NCI-H345 (cell line): ENCODE data around the gene STUB1.

Experiments
- DNase-seq: peaks from one replicate; lab custom pipeline; 2025; lab: John Stamatoyannopoulos, UW

STUB1 gene

GRCh38 chr16:644556-644955, 35.7 kb upstream of the STUB1 start:
- no peak for DNase-seq

DNA sequence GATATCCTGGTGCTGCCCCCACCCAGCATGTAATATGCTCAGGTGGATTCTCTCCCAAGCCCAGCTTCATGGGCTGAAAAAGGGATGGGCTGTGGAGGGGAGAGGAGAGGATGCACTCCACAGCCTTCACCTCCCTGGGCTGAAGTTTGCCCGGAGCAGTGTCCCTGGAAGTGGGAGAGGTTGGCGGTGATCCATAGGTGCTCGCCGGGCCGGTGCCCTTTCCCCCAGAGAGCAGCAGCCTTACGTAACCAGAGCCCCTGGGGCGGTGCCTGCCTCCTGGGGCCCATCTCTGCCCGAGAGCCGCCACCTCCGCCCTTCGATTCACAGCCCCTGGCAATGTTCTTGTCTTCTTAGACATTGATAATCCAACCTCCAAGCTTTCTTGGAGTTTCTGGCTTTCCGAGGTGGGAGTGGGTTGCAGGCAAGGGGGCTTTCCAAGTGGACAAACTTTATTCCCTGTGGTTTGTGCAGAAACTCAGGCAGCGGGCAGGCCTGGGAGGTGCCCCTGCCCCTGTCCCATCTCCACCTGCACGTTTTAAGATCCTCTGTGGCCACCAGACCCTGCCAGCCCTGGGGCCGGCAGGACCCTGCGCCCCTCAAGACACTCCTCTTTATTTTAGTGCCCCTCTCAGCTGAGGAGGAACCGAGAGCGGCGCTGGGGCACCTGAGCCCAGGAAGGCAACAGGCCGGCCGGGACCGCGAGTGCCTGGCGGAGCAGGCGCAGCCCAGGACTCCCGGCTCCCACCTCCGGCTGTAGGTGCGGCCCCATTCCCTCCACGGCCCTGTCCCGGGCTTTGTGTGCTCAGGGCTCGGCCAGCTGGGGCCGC, 34.1 kb upstream of the STUB1 start:
- DNase-seq, result no peak

GRCh38 chr16:646679-647172, 33.5 kb upstream of the STUB1 start:
- no peak for DNase-seq

DNA sequence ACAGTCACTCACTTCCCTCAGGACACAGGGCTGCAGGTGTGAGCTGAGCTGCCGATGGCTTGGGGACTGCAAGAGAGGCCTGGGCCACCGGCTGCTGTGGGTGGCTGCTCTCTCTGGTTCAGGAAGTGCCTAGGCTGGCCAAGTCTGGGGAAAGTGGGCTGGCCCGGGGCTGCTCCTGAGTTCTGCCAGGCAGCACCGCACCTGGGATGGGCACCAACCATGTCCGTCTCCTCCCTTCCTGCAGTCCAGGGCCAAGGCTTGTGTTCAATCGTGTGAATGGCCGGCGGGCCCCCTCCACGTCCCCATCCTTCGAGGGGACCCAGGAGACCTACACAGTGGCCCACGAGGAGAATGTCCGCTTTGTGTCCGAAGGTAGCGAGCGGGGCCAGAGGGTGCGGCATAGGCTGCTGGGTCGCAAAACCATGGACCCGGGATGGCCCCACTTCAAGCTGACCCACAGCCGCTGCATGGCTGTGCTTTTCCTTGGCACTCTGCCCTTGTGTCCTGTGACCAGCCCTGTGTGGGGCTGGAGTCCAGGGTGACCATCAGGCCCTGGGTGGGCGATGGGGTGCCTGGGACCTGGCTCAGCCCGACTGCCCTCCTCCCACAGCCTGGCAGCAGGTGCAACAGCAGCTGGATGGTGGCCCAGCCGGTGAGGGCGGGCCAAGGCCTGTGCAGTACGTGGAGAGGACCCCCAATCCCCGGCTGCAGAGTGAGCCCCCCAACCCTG, 32.9 kb upstream of the STUB1 start:
- DNase-seq, result no peak

DNA sequence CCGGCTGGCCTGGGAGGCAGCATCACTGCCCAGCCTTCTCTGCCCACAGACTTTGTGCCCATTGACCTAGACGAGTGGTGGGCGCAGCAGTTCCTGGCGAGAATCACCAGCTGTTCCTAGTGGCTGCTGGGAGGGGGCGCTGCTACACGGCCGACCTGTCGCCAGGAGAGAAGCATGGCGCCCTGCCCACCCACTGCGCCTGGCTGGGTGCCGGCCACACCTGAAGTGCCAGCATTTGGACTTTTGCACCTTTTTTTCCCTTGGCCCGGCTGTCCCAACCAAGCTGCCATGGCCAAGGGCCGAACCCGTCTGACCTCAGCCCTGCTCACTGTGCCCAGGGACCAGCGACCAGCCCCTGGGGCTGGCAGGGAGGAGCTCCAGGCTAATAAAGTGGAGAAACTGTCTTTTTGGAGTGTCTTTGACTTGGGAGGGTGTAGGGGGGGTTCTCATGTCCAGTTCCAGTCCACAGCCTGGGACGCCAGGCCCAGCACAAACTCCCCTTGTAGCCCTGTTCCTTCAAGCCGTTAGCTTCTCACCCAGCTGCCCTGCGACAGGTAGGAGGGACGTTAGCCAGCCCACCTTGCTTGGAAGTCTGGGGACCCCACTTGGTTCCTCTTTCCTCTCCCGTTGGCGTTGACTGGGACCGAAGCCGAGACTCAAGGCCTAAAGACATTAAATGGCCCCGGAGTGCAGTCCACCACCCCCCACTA, 32.0 kb upstream of the STUB1 start:
- DNase-seq, result peak; percentile 58

DNA sequence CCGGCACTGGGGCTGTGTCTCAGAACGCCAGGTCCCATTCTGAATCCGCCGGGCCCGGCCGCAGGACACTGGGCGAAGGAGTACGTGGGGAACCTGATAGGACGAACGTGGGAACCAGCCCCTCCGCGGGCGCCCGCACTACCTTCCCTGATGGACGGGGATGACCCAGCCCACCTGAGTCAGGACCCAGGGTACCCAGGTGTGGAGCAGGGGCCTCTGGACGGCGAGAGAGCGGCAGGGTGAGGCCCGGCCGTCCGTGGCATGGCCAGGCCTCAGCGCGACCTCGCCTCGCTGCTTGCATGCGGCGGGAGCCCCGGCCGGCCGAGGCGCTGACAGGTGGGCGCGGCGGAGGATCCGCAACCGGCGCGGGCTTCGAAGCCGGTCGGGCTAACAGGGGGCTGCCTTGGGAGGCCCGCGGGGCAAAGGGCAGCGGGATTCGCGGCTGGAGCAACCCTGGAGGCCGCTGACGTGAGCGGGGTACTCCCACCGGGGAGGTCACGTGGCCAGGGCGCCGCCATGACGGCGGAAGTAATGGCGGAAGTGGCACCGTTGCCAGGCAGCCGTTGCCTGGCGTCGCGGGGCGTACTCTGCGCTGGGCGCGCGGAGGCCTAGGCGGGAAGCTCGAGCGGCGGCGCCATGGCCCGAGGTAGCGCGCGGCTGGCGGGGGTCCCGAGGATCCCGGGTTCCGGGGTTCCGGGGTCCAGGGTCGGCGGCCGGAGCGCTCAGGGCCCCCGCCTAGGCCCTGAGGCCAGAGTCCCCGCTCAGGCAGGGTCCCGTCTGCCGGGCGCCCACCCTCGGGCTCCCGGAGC, 31.2 kb upstream of the STUB1 start, which contains the start of gene WDR90:
Gene WDR90, plus strand, starts transcription at position 585 of the 809 bp plus-strand sequence. Its CDS starts 52 bp downstream, at position 637.
- peak; percentile 95 for DNase-seq

DNA sequence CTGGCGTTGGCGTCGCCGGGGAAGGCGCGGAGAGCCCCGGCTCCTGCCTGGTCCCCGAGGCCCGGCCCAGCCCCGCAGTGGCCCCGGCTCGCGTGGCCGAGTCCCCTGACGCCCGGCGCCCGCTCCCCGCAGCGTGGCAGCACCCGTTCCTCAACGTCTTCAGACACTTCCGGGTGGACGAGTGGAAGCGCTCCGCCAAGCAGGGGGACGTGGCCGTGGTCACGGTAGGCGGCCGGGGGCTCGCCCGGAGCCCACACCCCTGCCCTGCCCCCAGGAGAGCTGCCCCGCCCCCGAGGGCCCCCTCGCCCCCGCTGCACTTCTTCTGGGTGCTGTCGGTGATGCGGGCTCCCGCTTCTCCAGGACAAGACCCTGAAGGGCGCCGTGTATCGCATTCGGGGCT, 30.6 kb upstream of the STUB1 start:
- DNase-seq, result peak; percentile 13

DNA sequence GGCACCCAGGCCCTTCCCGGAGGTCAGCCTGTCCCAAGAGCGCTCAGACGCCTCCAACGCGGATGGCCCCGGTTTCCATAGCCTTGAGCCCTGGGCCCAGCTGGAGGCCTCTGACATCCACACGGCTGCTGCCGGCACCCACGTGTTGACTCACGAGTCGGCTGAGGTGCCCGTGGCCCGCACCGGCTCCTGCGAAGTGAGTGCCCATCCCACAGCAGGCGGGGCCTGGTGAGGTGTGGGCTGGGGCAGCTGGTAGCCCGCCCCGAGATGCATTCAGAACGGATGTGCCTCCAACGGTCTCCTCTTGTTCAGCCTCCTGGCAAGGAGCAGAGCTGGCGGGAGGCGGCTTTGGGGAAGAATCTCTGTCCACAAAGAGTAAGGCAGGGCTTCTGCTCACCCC, 28.4 kb upstream of the STUB1 start:
- no peak for DNase-seq

GRCh38 chr16:652454-653305, 27.5 kb upstream of the STUB1 start:
- DNase-seq, result no peak

DNA sequence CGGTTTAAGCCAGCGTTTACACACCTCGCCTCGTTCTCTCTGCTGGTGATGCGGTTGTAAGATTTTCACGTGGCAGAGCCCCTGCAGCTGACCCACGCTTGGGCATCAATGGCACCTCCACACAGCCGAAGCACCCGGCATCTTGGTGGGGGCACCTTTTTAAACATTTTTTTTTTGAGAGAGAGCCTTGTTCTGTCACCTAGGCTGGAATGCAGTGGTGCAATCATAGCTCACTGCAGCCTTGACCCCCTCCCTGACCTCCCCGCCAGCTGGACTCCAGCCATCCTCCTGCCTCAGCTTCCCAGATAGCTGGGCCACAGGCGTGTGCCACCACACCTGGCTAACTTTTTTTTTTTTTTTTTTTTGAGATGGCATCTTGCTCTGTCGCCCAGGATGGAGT, 26.2 kb upstream of the STUB1 start:
- no peak for DNase-seq

- DNase-seq, result no peak
Measured at GRCh38 chr16:657487-657886, 22.7 kb upstream of the STUB1 start.

DNA sequence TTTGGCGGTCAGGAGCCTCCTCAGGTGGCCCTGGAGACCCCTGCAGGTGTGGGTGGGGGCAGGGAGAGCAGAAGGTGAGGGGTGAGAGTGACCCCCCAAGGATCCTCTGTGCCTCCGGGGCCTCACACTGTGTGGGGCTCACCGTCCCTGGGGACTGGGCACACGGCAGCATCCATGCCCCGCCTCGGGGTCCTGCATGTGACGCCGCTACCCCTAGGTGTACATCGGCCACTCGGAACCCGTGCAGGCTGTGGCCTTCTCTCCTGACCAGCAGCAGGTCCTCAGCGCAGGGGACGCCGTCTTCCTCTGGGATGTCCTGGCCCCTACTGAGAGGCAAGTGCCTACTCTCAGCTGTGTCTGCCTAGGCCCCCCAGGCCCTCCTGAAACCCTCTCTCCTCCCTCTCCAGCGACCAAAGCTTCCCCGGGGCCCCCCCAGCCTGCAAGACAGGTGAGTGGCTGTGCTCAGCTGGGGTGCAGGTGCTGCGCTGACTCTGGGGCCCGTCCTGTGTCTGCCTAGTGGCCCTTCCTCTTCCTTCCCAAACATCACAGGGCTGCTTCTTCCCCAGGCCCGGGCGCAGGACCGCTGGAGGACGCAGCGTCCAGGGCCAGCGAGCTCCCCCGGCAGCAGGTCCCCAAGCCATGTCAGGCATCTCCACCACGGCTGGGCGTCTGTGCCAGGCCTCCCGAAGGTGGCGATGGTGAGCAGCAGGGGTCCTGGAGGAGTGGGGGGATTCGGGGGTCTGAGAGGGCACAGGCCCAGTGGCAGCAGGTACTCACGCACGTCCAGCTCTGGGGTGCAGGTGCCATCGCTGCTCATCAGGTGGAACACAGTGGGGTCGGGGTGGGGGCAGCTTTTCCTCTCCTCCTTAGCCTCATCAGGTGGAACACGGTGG, 21.3 kb upstream of the STUB1 start:
- DNase-seq, result no peak

DNA sequence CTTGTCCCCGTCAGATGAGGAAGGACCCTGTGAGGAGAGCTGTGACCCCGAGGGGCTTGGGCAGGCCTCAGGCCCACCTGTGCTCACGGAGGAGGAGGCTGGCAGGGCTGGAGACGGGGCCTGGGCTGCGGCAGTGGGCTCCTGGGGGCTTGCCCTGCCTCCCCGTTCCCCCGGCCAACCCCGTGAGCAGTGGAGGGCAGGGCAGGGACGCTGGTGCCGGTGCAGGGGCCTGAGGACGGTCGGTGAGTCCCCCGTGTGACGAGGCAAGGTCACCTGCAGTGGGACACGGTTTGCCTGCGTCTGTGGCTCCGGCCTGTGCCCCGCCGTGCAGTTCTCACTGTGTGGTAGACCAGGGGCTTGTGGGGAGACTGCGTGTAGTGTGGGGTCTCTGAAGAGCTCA, 20.6 kb upstream of the STUB1 start:
- no peak for DNase-seq

- DNase-seq, result peak; percentile 9
Measured at GRCh38 chr16:660132-660458, 20.1 kb upstream of the STUB1 start.

DNA sequence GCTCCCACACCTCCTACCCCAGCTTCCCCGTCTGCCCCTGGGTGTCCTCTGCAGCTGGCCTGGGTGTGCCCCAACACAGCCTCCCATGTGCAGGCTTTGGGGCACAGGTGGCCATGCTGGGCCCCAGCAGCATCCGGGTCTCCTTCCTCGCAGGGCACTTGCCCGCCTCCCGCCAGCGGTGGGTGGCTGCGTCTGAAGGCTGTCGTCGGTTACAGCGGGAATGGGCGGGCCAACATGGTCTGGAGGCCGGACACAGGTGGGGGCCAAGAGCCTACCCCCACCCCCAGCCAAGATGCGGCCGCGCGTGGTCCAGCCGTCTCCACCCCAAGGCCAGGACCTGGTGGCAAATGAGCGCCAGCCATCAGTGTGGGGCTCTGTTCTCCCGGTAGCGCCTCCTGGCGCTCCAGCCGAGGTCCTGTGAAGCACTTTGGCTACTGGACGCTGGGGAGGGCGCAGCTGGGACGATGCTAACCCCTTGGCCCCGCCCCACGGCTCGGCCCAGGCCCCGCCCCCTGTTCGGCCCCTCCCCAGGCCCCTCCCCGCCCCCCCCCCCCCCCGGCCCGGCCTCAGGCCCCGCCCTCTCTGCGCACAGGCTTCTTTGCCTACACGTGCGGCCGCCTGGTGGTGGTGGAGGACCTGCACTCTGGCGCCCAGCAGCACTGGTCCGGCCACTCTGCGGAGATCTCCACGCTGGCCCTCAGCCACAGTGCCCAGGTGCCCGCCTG, 19.6 kb upstream of the STUB1 start:
- peak; percentile 19 for DNase-seq

DNA sequence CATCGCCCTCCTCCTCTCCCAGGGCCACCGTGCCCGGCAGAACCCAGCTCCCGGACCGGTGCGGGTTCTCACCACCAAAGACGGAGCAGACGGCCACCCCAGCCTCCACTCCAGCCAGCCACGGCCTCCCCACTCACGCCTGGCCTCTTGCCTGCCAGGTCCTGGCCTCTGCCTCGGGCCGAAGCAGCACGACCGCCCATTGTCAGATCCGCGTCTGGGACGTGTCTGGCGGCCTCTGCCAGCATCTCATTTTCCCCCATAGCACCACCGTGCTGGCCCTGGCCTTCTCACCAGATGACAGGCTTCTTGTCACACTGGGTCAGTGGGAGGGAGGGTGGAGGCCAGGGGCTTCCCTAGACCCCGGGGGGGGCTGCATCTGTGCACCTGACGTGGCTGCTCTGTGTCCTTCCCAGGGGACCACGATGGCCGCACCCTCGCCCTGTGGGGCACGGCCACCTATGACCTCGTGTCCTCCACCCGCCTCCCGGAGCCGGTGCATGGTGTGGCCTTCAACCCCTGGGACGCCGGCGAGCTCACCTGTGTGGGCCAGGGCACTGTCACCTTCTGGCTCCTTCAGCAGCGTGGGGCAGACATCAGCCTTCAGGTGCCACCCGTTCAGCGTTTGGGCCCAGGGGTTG, 18.9 kb upstream of the STUB1 start:
- DNase-seq, result no peak

- DNase-seq, result no peak
Measured at GRCh38 chr16:662095-662494, 18.1 kb upstream of the STUB1 start.

- DNase-seq, result no peak
Measured at GRCh38 chr16:662597-662996, 17.6 kb upstream of the STUB1 start.

DNA sequence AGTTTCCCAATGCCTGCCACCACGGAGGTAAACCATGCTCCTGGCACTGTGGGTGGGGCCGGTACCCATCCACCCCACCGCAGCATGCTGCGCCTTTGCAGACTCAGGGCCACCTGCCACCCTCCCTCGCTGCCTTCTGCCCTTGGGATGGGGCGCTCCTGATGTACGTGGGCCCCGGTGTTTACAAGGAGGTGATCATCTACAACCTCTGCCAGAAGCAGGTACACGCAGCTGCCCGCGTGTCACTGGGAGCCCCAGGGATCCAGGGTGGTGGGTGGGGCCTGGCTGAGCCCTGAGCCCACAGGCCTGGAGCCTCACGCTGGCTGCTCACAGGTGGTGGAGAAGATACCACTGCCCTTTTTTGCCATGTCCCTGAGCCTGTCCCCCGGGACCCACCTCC, 13.6 kb upstream of the STUB1 start:
- no peak for DNase-seq
